Right kidney (tissue), 1 donor: ENCODE data around the gene RELCH.

Source experiments
- DNase-seq: peaks from one replicate; pipeline ENCODE4 v3.0.0-alpha.2; 2016

RELCH gene

GRCh38 chr18:62339106-62339988 is 152.3 kb downstream of the RELCH start:
- DNase-seq: no peak

GRCh38 chr18:62340996-62341395 is 153.9 kb downstream of the RELCH start:
- DNase-seq: no peak

GRCh38 chr18:62341473-62341872 is 154.4 kb downstream of the RELCH start:
- DNase-seq: no peak

GRCh38 chr18:62342884-62343283 is 155.8 kb downstream of the RELCH start:
- no peak for DNase-seq

GRCh38 chr18:62343316-62343715 is 156.3 kb downstream of the RELCH start:
- no peak for DNase-seq

GRCh38 chr18:62345909-62346308 is 158.9 kb downstream of the RELCH start:
- no peak for DNase-seq

GRCh38 chr18:62346333-62347088 is 159.5 kb downstream of the RELCH start:
- no peak for DNase-seq

- no peak for DNase-seq
Measured at GRCh38 chr18:62347089-62347506, 160.0 kb downstream of the RELCH start.

GRCh38 chr18:62348474-62348873 is 161.4 kb downstream of the RELCH start:
- no peak for DNase-seq

GRCh38 chr18:62353170-62353569 is 166.1 kb downstream of the RELCH start:
- DNase-seq: no peak

GRCh38 chr18:62354151-62354550 is 167.1 kb downstream of the RELCH start:
- DNase-seq: no peak

- DNase-seq: no peak
Measured at GRCh38 chr18:62357079-62357719, 170.1 kb downstream of the RELCH start.
